Sigmoid colon (tissue), 7 donors: ENCODE measurements around the gene PRKCSH. TPM values are rescaled to one million over a fixed set of nuclear protein-coding genes. Genes with fewer than 3 reads are reported as not detected.
"Not testable (repeated sequence)": the region's sequence is repeated elsewhere in the genome, so short reads cannot be mapped to it uniquely, and the experiment has no call there.

Experiments
- DNase-seq: peaks from one replicate; pipeline ENCODE4 v3.0.0-alpha.2; 2019
- H3K27ac ChIP-seq, 4 donors: fragments of 200-600 bp; sonication (generic); one replicate each; pipeline ENCODE4 v1.5.1; 2016 to 2019; ENCODE audit warnings: mild to moderate bottlenecking in 1 of 4
- H3K27me3 ChIP-seq, 3 donors: fragments of 200-600 bp; sonication (generic); one replicate each; pipeline ENCODE4 v1.5.1; 2019; ENCODE audit warnings: mild to moderate bottlenecking in 1 of 3
- H3K36me3 ChIP-seq, 4 donors: fragments of 200-600 bp; sonication (generic); one replicate each; pipeline ENCODE4 v1.5.1; 2016 to 2019
- H3K4me1 ChIP-seq, 4 donors: fragments of 200-600 bp; sonication (generic); one replicate each; pipeline ENCODE4 v1.5.1; 2017 to 2019
- H3K4me3 ChIP-seq, 4 donors: fragments of 200-600 bp; sonication (generic); one replicate each; pipeline ENCODE4 v1.5.1; 2017 to 2019; ENCODE audit warnings: mild to moderate bottlenecking in 2 of 4, moderate library complexity in 1 of 4
- H3K9me3 ChIP-seq, 4 donors: fragments of 200-600 bp in 3 of 4; sonication (generic) in 3 of 4; one replicate each; pipeline versions ENCODE4 v1.5.1 to v1.6.1; 2013 to 2019
- CTCF ChIP-seq, 4 experiments: fragments of 450-650 bp in 3 of 4; fragments of 200-600 bp in 1 of 4; IDR thresholded peaks; one replicate each; pipeline ENCODE4 v1.5.1; 2016 to 2019; ENCODE audit warnings: antibody characterized with exemption in 4 of 4, mild to moderate bottlenecking in 3 of 4, moderate library complexity in 2 of 4
- EP300 ChIP-seq, 4 donors: sonication (generic); formaldehyde crosslinking; IDR thresholded peaks; one replicate each; pipeline ENCODE4 v1.6.1; 2017; ENCODE audit warnings: antibody characterized with exemption in 4 of 4
- POLR2A ChIP-seq, 2 donors: fragments of 450-650 bp; IDR thresholded peaks; one replicate each; pipeline ENCODE4 v1.6.1; 2016; ENCODE audit warnings: antibody characterized with exemption in 2 of 2, mild to moderate bottlenecking in 2 of 2, moderate library complexity in 2 of 2
- POLR2AphosphoS5 ChIP-seq, 4 donors: sonication (generic); formaldehyde crosslinking; IDR thresholded peaks; one replicate each; pipeline ENCODE4 v1.6.1; 2017; ENCODE audit warnings: antibody characterized with exemption in 4 of 4
- WGBS, 2 donors: extraction: QIAGEN DNeasy Blood & Tissue Kit; methylation state at CpG; one replicate each; pipeline ENCODE4 v1.1.7; 2013; 5-methylcytosine and 5-hydroxymethylcytosine counted together
- intact Hi-C: fragments of 100-400 bp; cut with DNase I; formaldehyde crosslinking; loops from one replicate; pipeline ENCODE4 v1.15.1; 2023
- polyA plus RNA-seq, 3 donors: library from polyadenylated mRNA; stranded (reverse); fragments of 200-250 nt; gene quantifications; one replicate each; pipeline ENCODE4 v1.2.3, GENCODE V29; 2013
- total RNA-seq, 4 donors: library from RNA; depleted of rRNA; stranded (reverse); fragments of >200 nt; gene quantifications; one replicate each; pipeline ENCODE4 v1.1.0, GENCODE V29; 2016
- donor health status: healthy with polysubstance abuse.
- donor health status: Bipolar disorder and iron deficiency.
- donor health status: healthy.

Gene PRKCSH
- total and polyA plus RNA-seq, 7 donors: 57.6 to 187 (median 89.3) TPM

GRCh38 chr19:11423791-11424181, 11.6 kb upstream of the PRKCSH start:
- Histone ChIP-seq H3K4me3 (no peak overlapping the region), H3K4me1 (peaks cover 0 to 36% (median 29%) of the 10 kb centered on the region in 4 donors), H3K9me3 (no peaks in the 10 kb centered on the region), H3K27ac (no peak overlapping the region), H3K27me3 (peaks cover 37 to 55% (median 49%) of the 10 kb centered on the region in 3 donors), H3K36me3 (no peaks in the 10 kb centered on the region)
- DNase-seq: no peak
- TF ChIP-seq POLR2A (IDR thresholded peaks at IDR 0.05) (no peak), CTCF (IDR thresholded peaks at IDR 0.05) (no peak), EP300 (IDR thresholded peaks at IDR 0.05) (no peak), POLR2AphosphoS5 (IDR thresholded peaks at IDR 0.05) (no peak)
- intact Hi-C loops: no loop called here
- 16 to 19% methylated on average over 22 of the region's 22 CpGs for WGBS, 2 donors

- DNase-seq: no peak
- Histone ChIP-seq H3K9me3 (no peaks in the 10 kb centered on the region), H3K27me3 (peaks cover 21 to 34% (median 32%) of the 10 kb centered on the region in 3 donors), H3K4me3 (no peak overlapping the region), H3K4me1 (peaks cover 0 to 20% (median 17%) of the 10 kb centered on the region in 4 donors), H3K36me3 (no peaks in the 10 kb centered on the region), H3K27ac (no peak overlapping the region)
- intact Hi-C loops: no loop called here
- no peak for TF ChIP-seq POLR2A (IDR thresholded peaks at IDR 0.05)
- TF ChIP-seq POLR2AphosphoS5 (IDR thresholded peaks at IDR 0.05): no peak
- TF ChIP-seq EP300 (IDR thresholded peaks at IDR 0.05): no peak
- no peak for TF ChIP-seq CTCF (IDR thresholded peaks at IDR 0.05)
- WGBS, 2 donors: 88 to 92% methylated on average over 28 of the region's 28 CpGs
Observed at GRCh38 chr19:11425719-11426457, 9.5 kb upstream of the PRKCSH start.

GRCh38 chr19:11426656-11427055, 8.8 kb upstream of the PRKCSH start:
- intact Hi-C loops: no loop called here
- Histone ChIP-seq H3K27me3 (peaks cover 14 to 27% (median 24%) of the 10 kb centered on the region in 3 donors), H3K4me3 (no peak overlapping the region), H3K9me3 (no peaks in the 10 kb centered on the region), H3K27ac (no peak overlapping the region), H3K4me1 (peaks cover 0 to 12% (median 10%) of the 10 kb centered on the region in 4 donors), H3K36me3 (no peaks in the 10 kb centered on the region)
- no peak for DNase-seq
- 93% methylated on average over 19 of the region's 19 CpGs for WGBS, 2 donors
- TF ChIP-seq EP300 (IDR thresholded peaks at IDR 0.05): no peak
- no peak for TF ChIP-seq POLR2A (IDR thresholded peaks at IDR 0.05)
- TF ChIP-seq CTCF (IDR thresholded peaks at IDR 0.05): no peak
- TF ChIP-seq POLR2AphosphoS5 (IDR thresholded peaks at IDR 0.05): no peak

- Histone ChIP-seq H3K36me3 (peaks cover 5 to 22% (median 15%) of the 10 kb centered on the region in 4 donors), H3K4me1 (peaks cover 0 to 22% (median 19%) of the 10 kb centered on the region in 4 donors)
- not testable (repeated sequence) for DNase-seq, H3K9me3 ChIP-seq, H3K27me3 ChIP-seq, H3K27ac ChIP-seq, H3K4me3 ChIP-seq
- intact Hi-C loops: loop anchor here (10.0 kb wide), 1 partner anchor 309 kb away; no protein-coding TSS in a partner anchor
- WGBS, 2 donors: 97% methylated on average over 3 of the region's 3 CpGs
Observed at GRCh38 chr19:11433526-11433925, 1.9 kb upstream of the PRKCSH start.

- Histone ChIP-seq H3K27ac (peak overlapping the region; percentile 73 to 85 (median 78)), H3K36me3 (peaks cover 5 to 32% (median 19%) of the 10 kb centered on the region in 4 donors), H3K4me1 (peaks cover 0 to 22% (median 19%) of the 10 kb centered on the region in 4 donors), H3K9me3 (no peaks in the 10 kb centered on the region), H3K27me3 (no peaks in the 10 kb centered on the region), H3K4me3 (peak overlapping the region; percentile 54 to 82 (median 71))
- TF ChIP-seq POLR2AphosphoS5 (IDR thresholded peaks at IDR 0.05): no peak
- no peak for TF ChIP-seq POLR2A (IDR thresholded peaks at IDR 0.05)
- TF ChIP-seq EP300 (IDR thresholded peaks at IDR 0.05): no peak
- no peak for TF ChIP-seq CTCF (IDR thresholded peaks at IDR 0.05)
- intact Hi-C loops: loop anchor here (1.0 to 10.0 kb wide), 3 partner anchors 53 to 310 kb away; partner anchors contain the start of gene ZNF653
- WGBS, 2 donors: 3 to 8% methylated on average over 9 of the region's 9 CpGs
- DNase-seq: no peak
Observed at GRCh38 chr19:11434703-11435056, 755 bp upstream of the PRKCSH start.
